Measurements from ENCODE around the gene PCIF1.
"Not testable (repeated sequence)": the region's sequence is repeated elsewhere in the genome, so short reads cannot be mapped to it uniquely, and the experiment has no call there.

PCIF1 gene

DNA sequence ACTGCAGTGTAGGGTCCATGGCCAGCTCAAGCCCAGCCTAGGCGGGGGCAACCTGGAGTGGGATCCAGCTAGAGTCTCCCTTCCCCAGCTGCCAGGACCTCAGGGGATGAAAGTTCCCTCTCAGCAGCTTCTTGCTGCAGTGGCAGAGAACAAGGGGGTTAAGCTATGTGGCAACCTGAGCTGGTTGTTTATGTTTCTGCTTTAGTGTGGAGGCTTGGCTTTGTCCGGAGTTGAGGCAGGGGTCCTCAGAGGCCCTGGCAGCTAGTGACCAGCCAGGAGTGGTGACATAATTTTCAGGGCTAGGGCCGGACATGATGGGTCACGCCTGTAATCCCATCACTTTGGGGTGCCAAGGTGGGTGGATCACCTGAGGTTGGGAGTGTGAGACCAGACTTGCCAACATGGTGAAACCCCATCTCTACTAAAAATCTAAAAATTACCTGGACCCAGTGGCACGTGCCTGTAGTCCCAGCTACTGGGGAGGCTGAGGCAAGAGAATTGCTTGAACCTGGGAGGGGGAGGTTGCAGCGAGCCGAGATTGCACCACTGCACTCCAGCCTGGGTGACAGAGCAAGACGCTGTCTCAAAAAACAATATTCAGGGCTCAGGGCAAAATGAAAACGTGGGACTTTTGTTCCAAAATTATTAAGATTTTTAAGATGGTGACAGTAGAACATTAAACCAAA is 8.5 kb upstream of the PCIF1 start:
- no peak for DNase-seq

GRCh38 chr20:45926731-45927070 is 7.8 kb upstream of the PCIF1 start:
- DNase-seq, result no peak

DNA sequence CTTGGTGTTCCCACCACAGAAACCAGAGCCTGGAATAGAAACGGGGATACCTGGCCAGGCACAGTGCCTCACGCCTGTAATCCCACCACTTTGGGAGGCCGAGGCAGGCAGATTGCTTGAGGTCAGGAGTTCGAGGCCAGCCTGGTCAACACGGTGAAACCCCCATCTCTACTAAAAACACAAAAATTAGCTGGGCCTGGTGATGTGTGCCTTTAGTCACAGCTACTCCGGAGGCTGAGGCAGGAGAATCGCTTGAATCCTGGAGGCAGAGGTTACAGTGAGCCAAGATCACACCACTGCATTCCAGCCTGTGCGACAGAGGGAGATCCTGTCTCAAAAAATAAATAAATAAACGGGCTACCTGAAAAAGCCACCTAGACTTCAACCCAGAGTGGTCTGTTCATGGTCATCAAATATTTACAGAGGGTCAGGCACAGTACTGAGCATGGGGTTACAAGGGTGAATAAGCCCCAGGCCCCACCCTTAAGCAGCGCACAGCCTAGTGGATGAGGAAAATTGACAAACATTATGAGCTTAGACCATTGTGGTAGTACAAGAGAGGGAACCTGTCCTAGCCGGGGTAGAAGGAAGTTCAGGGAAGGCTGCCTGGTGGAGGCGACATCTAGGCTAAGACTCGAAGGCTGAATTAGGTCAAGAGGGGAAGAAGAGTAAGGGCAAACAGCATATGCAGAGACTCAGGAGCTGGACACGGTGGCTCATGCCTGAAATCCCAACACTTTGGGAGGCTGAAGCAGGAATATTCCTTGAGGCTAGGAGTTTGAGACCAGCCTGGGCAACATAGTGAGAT is 7.2 kb upstream of the PCIF1 start:
- DNase-seq, result no peak

- not testable (repeated sequence) for DNase-seq
Observed at GRCh38 chr20:45931680-45932079, 2.8 kb upstream of the PCIF1 start.

- peak; percentile 44 for DNase-seq
Observed at GRCh38 chr20:45933266-45934045, 1.0 kb upstream of the PCIF1 start.

DNA sequence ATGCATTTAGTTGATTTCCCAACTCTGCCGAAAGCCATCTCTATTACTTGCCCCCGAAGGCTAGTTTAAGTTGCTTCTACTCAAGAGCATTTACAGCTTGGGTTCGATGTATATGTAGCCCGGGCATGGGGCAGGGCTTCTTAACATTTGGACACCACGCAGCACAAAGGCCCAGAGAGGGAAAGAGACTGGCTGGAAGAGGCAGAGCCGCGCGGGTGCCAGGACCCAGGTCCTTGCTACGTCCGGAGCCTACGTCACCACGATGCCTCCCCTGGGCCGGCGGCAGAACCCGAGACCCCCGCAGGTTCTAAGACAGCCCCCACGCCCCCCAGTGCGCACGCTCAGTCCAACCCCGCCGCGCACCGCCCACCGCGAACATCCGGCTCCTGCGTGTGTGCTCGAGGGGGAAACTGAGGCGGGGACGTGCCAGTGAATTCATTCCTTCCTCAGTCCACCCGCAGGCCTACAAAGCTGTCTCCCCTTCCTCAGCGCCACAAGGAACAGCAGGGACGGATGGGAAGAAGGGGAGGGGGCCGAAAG is 367 bp upstream of the PCIF1 start:
- DNase-seq, result no peak

GRCh38 chr20:45935416-45936046 is 1.0 kb downstream of the PCIF1 start:
- no peak for DNase-seq

GRCh38 chr20:45937765-45938164 is 3.3 kb downstream of the PCIF1 start:
- no peak for DNase-seq

DNA sequence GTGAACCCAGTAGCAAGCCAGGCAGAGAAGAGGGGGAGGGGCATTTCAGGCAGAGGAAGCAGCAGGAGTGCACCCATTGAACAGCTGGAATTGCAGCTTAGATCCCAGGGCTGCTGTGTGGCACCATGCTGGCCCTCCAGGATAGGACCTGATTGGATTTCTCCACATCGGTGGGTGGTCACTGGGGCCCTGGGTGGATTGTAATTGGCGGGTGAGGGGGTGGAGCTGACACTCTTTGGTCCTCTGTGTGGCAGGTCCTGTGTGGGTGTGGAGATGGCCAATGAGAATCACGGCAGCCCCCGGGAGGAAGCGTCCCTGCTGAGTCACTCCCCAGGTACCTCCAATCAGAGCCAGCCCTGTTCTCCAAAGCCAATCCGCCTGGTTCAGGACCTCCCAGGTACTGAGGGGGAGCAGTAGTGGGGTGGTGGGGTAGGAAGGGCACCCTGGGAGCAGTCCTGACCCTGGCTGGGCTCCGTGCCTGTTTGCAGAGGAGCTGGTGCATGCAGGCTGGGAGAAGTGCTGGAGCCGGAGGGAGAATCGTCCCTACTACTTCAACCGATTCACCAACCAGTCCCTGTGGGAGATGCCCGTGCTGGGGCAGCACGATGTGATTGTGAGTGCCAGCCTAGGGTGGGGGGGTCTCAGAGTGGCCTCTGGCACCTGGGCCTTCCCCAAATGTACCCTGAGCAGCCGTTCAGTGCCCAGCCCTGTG is 4.4 kb downstream of the PCIF1 start:
- no peak for DNase-seq

GRCh38 chr20:45940053-45940452 is 5.6 kb downstream of the PCIF1 start:
- DNase-seq, result no peak

DNA sequence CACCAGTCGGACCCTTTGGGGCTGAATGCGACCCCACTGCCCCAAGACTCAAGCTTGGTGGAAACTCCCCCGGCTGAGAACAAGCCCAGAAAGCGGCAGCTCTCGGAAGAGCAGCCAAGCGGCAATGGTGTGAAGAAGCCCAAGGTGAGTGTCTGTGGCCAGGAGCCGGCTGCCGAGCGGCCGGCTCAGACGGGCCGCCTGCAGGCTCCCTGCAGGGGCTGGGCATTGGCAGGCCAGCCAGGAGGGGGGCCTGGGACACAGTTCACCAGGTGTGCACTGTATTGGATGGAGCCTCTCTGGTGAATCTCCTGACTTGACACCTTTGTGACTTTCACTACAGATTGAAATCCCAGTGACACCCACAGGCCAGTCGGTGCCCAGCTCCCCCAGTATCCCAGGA is 6.0 kb downstream of the PCIF1 start:
- no peak for DNase-seq

GRCh38 chr20:45943613-45944012 is 9.1 kb downstream of the PCIF1 start:
- DNase-seq, result no peak

DNA sequence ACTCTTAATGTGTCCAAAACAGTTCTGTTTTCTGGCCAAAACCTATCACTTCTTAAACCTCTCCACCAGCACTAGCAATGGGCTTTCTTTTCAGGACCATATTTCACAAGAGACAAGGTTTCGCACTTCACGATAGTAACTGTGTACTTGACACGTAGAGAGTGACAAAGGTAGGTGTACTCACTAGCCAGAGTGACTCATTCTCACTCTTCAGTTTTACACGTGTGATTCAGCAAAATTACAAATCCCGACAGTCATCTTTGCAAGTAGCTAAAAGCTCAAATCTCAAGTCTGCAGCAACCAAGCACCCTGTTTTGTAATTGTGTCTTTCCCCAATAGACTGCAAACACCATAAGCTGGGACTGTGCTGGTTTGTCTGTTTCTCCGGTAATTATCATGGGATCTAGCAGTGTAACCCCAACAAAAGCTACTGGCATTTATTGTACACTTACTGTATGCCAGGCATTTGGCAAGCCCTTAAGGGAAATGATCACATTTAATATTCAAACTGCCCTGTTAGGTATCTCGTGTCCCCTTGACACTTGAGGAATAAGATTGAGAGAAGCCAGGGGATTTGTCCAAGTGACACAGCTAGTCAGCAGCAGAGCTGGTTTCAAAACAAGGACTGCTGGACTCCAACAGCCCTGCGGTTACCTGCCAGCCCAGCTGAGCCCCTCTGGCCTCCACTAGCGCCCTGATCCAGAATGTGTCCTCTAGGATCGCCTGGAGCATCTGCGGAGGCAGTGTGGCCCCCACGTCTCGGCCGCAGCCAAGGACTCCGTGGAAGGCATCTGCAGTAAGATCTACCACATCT is 9.9 kb downstream of the PCIF1 start:
- no peak for DNase-seq

DNA sequence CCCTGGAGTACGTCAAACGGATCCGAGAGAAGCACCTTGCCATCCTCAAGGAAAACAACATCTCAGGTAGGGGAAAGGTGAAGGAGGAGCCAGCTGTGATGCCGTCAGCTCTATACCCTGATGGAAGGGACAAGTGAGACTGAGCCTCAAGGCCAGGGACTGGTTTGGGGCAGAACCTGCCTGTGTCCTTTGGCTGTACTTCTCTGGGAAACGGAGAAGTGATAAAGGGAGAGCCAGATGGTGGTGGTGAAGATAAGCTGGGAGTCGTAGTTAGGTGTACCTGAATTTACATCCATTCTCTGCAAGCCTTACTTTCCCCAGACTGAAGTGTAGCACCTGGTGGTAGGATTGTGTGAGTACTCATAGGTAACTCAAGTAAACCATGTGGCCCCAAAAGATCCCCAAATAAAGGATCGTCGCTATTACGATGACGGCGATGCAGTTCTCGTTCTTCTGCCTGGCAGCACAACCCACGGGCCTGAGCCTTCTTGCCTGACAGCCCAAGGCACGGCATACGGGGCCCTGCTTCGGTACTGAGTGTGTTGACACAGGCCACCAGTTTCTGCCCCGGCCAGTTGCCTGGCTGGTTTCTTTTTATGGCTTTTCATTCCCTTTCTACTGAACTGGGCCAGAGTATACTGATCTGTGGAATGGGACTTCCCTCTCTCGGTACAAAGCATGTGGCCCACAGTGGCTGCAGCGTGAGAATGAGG is 10.6 kb downstream of the PCIF1 start:
- DNase-seq, result no peak

DNA sequence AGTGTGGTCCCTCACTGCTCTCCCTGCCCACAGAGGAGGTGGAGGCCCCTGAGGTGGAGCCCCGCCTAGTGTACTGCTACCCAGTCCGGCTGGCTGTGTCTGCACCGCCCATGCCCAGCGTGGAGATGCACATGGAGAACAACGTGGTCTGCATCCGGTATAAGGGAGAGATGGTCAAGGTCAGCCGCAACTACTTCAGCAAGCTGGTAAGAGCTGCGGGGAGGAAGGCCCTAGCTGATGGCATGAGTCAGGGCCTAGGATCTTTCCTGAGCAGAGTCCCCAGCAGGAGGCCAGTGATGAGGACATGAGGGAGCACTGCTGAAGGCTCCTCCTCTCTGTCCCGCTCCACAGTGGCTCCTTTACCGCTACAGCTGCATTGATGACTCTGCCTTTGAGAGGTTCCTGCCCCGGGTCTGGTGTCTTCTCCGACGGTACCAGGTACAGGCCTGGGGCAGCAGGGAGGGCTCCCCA is 11.2 kb downstream of the PCIF1 start:
- DNase-seq, result no peak

GRCh38 chr20:45946149-45946970 is 11.9 kb downstream of the PCIF1 start:
- no peak for DNase-seq

- no peak for DNase-seq
Observed at GRCh38 chr20:45947110-45947866, 12.8 kb downstream of the PCIF1 start.

DNA sequence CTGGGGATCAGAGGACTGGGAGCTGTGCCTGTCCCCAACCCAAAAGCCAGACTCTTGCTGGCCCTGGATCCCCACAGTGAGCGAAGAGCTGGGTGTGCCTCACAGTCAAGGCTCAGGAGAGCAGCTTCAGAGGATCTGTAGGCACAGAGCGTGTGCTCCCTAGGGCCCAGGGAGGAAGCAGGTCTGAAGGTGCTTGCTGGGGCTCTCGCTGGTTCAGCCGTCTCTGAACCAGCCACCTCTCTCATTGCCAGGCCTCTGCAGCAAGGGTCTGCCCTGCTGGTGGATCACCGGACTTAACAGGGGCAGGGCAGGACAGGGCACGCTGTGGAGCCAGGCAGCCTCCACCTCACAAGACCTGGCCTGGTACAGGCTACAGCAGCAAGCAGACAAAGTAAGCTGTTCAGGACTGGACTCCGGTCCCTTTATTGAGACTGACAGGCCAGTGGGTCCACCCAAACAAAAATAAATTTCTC is 13.8 kb downstream of the PCIF1 start:
- no peak for DNase-seq
